HG03558 (cell line): ENCODE measurements around the gene PSMA1.
"Not testable (repeated sequence)": the region's sequence is repeated elsewhere in the genome, so short reads cannot be mapped to it uniquely, and the experiment has no call there.

ENCODE experiments used
- ATAC-seq: cut with Tn5 transposase; IDR thresholded peaks from one replicate; pipeline ENCODE4 v1.9.1; 2021; ENCODE audit warnings: moderate number of reproducible peaks; ENCODE audit not compliant: unreplicated experiment; ENCODE audit errors: extremely low read depth

Gene PSMA1

DNA sequence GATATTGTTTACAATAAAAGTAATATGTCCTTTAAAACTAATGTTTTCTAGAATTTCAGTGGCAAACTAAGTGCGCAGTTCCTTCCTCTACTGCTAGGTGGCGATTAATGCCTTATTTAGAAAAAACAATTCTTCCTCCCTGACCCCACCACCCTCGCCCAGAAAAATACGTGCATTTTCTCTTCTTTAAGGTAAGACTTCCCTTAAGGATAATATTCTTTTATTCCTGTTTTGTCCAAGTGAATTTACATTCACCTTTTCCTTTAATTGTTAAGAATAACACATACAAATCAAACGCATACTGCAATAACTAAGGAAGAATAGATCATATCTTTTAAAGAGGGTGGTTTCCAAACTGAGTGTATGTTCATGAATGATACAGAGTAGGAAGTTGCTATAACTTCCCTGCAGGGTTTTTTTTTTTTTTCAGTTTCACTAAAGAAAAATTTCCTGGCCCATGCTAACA, 17.0 kb upstream of the PSMA1 start:
- ATAC-seq: peak; percentile 52

DNA sequence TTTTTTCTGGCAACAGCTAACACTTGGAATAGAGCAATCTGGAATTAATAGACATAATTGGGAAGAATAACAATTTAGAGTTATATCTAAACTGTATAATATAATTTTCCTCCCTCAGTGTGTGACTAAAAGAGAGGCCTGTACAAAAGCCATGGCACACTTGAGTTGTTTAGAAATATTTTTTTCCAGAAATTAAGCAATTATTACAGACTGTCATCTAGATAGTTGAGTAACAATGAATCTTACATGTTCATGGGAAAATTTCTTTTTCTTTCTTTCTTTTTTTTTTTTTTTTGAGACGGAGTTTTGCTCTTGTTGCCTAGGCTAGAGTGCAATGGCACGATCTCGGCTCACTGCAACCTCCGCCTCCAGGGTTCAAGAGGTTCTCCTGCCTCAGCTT, 15.0 kb upstream of the PSMA1 start:
- not testable (repeated sequence) for ATAC-seq

DNA sequence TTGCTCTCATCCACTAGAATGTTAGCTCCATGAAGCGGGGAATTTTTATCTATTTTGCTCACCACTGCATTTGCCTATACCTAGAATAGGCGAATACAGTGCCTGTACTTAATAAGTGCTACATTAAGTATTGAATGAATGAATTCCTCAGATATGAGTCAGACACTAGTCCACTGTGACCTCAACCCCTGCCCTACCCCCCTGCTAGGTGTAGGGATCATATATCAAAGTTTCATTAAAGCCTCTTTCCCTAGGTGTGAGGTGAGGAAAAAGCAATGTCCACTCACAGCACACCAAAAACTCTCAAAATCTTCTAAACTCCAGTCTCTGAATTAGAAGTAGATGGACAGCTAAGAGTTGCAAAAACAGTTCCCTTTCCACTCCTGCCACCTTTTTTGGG, 9.8 kb upstream of the PSMA1 start:
- ATAC-seq: no peak

DNA sequence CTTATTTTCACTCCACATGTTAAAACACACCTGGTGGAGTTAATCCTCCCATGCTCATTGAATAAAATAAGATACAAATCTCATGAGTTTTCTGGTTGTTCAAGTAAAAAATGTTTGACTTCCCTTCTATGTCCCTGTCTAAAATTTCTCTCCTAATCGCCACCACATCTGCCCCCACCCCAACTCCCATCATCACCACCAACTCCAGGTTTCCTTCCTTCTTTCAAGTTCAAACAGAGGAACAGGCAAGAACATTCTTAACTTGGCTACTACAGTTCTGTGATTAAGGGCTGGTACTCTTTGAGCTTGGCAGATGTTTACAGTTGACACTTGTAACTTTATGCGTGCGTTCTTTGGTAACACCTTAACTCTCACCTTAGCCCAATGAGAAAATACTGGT, 9.1 kb upstream of the PSMA1 start:
- no peak for ATAC-seq

DNA sequence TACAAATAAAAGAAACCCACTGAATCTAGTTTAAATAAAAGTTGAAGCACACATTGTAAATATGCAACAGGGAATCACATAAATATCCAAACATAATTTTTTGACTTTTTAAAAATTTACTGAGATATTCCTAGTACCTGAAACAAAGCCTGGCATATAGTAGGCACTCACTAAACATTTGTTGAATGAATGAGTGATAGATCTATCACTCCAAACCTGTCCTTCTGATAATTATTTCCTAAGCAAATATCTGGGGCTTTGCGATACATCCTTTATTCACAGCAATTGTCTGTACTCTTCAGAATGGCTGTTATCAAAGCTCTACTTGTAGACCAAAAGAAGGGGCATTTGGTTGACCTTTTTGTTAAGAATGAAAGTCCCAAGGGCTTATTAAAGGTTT, 2.6 kb upstream of the PSMA1 start:
- no peak for ATAC-seq

DNA sequence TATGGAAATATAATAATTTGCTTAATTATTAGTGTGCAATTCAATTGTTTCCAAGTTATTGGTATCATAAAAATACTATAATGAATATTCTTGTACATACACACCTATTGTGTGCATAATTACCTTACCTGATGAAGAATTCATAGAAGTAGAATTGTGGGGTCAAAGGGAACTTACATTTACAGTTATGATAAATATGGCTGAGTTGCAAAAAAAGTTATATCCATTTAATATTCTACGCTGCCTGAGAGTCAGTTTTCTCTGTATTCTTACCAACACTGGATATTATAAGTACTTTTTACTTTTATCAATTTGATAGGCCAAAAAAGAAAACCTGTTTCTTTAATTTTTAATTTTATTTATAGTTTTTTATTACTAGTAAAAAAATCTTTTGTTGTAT, 2.1 kb upstream of the PSMA1 start:
- ATAC-seq: no peak

DNA sequence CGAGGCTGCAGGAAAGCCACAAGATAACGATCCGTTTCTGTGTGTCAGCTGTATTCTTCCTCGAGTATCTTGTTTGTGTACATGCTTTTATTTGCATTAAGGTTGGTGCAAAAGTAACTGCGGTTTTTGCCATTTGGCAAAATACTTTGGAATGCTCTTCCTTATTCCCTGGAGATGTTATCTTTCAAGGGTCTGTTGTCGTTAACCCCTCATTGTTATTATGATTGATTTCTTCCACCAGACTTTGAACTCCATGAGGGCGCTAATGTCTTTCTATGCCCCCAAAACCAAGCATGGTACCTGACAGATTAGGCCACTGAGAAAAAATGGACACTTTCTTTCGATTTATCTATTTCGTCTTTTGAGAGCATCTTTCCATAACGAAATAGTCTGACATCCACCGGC, 563 bp upstream of the PSMA1 start:
- ATAC-seq: no peak

DNA sequence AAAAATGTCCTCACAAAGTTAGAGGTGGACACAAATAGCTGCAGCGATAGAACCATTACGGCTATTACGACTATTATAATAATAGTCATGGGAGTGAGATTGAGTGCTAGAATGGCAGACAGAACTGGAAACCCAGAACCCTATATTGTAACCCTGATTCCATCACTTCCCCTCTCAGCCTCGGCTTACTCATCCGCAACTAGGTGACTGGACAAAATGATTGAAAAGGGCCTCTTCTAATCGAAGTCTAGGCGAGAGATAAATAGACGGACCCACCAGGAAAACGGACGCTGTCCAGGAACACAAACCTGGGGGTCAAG, 629 bp downstream of the PSMA1 start:
- ATAC-seq: no peak

DNA sequence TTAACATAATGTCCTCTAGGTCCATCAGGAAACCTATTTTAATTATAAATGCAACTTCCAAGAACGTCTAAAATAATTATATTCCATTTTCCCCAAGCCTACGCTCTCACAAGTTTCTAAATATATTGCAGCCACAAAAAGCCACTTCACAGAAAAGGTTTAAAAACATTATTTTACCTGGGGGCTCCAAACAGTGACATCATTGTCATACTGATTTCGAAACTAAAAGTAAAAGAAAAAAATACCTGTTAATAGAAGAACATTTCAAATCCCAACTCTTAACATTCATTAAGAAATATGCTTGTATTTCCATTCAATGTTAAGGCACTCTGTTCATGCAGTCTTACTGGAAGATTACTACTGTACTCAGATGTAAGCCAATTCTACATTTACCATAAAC, 1.4 kb downstream of the PSMA1 start:
- no peak for ATAC-seq

DNA sequence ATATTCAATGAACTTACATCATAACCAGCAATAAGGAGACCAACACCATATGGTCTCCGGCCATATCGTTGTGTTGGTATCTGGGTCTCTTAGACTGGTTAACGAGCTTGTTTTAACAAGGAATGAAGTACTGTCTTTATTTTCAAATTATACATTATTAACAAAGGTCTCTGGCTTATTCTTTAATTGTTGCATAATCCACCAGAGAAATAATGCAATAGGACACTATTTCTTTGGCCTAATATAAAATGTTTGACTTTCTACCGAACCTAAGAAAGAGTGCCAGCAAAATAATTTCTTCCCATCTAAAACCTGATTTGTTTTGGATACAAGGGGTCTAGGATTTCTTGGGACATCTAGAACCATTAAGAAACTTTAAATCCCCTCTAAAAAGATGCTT, 6.4 kb downstream of the PSMA1 start:
- no peak for ATAC-seq

DNA sequence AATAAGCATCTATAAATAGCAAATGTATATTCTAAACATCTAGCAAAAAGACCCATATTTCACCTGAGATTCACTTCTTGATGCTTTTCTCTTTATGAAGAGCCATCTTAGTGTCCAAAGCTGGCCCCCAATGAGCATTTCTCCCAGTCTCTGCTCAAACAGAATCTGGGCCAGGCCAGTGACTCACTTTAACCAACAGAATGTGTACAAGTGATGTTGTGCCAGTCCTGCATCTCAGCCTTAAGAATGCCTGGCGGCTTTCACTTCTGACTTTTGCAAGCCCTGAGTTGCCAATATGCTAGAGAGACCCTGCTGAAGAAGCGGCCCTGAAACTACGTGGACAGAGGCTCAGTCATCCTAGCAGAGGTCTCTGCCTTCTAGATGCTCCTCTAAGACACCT, 13.7 kb downstream of the PSMA1 start:
- no peak for ATAC-seq

DNA sequence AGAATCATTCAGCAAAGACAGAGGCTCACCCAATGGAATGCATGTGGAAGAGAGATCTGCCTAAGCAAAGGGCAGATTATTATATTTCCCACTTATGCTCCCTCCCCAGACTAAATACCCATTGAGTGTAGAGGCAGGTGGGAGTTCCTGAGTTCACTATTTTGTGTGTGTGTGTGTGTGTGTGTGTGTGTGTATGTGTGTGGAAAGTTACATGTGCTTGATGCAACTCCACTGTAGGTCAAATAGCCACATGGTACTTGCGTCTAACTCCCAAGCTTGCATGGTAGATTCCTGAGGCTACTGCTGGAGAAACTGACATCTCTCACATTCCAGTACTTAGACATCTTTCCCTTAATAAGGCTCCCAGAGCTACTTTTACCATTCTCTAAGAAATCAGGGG, 17.2 kb downstream of the PSMA1 start:
- ATAC-seq: no peak

DNA sequence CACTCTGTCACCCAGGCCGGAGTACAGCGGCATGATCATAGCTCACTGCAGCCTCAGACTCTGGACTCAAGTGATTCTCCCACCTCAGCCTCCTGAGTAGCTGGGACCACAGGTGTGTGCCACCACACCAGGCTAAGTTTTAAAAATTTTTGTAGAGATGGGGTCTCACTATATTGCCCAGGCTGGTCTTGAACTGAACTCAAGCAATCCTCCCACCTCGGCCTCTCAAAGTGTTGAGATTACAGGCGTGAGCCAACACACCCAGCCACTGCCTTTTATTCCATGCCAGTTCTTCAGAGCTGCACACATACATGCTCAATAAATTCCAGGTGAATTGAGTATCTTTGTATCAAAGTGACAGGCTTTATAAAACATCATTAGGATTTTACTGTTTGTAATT, 18.1 kb downstream of the PSMA1 start:
- ATAC-seq: no peak

DNA sequence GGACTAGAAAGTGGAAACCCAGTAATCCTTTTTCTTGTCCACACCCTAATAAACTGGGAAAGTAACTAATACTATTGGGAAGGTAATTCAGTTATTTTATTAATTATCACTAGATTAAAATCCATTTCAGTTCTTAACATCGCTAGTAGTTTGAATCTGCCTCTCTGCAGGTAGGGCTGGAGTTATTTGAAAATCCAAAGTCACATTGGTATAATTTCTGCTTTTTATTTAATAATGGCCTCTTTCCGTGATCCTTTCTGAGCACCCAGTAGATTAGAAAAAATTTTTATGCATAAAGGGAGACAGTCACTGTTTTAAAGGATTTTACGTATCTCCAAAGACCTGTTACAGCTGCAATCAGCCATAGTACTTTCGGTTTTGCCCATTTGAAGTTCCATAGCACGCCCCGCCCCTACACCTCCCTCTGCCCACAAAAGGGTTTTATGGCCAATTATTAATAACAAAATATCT, 20.0 kb downstream of the PSMA1 start:
- ATAC-seq: peak; percentile 27

DNA sequence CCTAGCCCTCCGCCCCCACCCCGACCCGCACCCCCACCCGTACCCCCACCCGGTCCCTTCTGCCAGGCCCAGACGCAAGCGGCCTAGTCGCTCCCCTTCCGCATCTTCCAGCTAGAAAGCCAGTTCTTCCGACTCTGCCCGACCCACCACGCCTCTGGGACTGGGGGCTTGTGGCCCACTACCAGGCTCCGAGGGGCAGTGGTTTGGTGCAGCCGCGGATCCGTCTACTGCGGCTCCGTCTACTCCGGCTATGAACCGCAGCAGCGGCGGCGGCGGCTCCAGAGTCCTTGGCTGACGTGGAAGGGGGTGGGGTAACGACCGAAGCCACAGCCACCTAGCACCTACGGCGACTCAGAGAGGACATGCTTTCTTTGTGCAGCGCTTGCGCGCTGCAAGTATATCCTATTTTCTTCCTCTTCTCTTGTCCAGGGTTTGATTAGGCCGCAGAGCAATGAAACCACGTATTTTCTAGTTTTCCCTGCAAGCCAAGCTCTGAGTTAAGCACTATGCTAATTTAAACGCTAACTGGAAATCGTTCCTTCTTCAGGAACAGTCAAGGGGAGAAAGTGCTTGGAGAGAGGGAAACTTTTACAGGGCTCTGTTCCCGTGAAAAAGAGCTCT, 20.5 kb downstream of the PSMA1 start, which contains the start of gene COPB1:
COPB1 (minus strand) TSS at position 252 of the 621 bp plus-strand sequence. CDS start 883 bp downstream, outside the sequence.
- peak; percentile 88 for ATAC-seq

DNA sequence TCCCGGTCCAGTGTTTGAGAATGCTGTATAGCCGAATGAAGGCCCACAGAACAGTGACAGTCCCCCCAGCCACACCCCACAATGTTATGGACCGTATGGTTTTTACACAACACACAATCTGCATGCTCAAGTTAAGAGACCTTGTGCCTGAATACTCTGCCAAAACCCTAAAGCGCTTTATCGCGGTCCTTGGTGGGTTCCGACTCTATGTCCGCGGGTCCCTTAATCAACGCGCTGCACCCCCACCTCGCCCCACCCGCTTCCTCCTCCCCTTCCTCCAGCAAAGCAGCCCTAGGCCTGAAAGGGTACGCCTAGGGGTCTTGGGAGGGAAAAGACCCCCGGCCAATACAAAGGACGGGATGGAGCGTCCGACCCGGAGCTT, 21.0 kb downstream of the PSMA1 start:
- no peak for ATAC-seq

DNA sequence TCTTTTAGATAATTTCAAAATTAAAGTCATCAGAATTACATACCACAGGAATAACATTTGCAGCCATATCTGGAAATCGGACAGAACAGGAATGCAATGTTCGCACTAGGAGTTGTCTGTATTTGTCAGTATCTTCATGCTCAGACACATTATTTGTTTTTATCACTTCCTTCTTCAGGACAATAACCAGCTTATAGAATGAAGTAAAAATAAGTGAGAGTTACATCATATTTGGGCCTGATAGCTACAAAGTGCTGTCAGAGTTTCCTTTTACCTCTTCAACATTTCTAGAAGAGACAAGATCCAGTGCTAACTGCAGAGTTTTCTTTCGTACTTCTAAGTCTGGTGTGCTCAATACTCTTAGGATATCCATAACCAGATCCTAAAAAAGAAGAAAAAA, 39.5 kb downstream of the PSMA1 start:
- ATAC-seq: no peak

DNA sequence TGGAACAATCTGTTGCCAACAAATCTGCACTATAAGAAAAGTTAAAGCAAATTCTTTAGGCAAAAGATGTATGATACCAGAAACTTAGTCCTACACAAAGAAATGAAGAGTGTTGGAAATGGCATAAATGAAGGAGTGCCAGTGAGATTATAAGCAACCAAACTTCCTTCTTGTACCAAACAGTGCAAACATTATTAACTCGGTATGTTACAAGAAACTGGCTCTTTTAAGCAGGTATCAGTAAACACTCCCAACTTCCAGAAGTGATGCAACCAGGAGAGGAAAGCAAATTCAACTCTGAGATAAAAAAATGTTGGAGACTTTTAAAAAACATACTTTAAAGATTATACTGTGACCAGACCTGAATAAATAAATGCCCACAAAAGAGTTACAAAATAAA, 49.1 kb downstream of the PSMA1 start:
- ATAC-seq: no peak

DNA sequence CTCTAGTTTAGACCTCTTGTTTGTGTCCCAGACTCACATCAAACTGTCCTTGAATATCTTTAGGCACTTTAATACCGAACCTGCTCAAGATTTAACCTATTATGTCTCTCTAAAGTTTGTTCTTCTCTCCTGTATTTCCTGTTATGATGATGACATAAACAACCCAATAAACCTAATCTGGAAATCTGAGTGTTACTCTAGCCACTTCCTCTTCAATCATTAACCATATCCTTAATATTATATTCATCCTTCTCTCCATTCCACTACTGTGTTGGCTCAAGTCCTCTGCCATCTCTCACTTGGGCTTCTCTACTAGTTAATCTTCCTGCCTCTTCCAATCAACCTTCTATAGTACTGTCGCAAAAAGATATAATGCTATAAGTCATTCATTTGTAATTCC, 56.6 kb downstream of the PSMA1 start:
- no peak for ATAC-seq

DNA sequence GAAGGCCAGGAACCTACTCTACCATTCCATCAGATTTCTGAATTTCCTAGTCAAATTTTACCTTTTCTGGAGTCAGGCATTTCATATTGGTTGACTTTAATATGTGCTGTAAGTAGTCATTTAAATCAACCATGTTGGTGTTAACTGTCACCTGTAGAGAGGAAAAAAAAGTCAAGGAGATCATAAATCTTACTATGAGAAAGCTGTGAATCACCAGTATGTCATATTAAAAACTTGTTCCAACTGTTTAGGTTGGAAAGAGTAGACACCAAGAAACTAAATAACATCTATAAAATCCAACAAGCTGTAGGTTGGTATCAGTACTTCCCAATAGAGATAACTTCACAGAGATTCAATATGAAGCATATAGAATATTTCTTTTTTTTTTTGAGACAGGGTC, 60.0 kb downstream of the PSMA1 start:
- ATAC-seq: no peak

DNA sequence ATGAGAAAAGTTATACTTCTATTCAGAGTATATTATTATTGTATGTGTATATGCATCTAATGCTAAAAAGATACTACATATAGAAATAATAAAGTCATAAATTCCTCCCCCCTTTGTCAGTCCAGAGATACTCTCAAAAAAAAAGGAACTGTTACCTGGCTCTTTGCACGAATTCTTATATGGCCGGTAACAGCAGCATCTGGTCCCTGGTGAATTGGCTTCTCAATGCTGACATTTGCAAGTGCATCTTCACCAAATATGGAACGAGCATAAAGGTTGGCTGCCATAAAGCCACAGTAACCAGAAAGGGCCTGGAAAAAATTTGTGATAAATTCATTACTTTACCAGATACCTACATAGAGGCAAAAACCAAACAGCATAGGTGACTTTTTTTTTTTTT, 61.8 kb downstream of the PSMA1 start:
- ATAC-seq: no peak

DNA sequence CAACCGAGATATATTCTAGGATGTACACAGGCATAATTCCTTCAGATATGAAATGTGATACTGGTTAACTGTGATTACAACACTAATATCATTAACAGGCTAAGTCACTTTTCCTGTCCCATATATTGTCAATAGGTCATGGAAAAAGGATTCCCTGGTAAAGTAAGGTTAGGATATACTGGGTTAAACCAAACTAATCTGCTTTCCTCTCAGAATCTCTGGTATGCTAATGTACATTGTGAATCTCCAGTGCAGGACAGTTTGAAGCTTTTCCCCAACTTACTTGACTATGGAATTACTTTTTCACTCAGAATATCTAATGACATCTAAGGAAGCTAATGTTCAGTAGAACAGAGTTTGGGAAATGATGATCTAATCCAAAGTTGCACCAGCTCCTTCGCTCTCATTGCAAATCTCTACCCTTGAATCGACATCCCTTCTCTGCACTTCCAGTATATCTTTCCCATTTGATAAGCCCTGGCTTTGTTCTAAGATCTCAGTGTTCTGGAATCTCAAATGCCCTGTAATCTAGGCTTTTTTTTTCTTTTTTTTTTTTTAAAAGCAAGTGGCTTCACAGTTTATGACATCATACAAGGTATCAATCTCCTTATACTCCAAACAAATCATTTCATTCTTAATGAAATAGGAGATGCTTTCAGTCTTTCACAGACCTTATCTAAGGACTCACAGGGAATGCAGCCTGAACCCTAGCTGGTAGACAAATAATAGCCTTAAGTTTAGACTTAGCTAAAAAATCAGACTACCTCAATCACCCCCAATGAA, 64.3 kb downstream of the PSMA1 start:
- ATAC-seq: no peak
